Non-pigmented ciliary epithelial cell (primary cell): Measurements from ENCODE around the gene NUP98.

Experiments used
- DNase-seq: peaks from one replicate; pipeline ENCODE4 v3.0.0-alpha.2; 2010; ENCODE audit warnings: low read depth

NUP98 gene

GRCh38 chr11:3735827-3736226 lies 61.5 kb downstream of the NUP98 start:
- DNase-seq: no peak

- no peak for DNase-seq
Measured at GRCh38 chr11:3732671-3733436, 64.5 kb downstream of the NUP98 start.

GRCh38 chr11:3723014-3723708 lies 74.2 kb downstream of the NUP98 start:
- DNase-seq: peak; percentile 92

GRCh38 chr11:3722100-3722499 lies 75.3 kb downstream of the NUP98 start:
- DNase-seq: no peak

GRCh38 chr11:3720997-3721396 lies 76.4 kb downstream of the NUP98 start:
- no peak for DNase-seq

GRCh38 chr11:3712274-3712673 lies 85.1 kb downstream of the NUP98 start:
- no peak for DNase-seq

GRCh38 chr11:3710485-3711259 lies 86.7 kb downstream of the NUP98 start:
- DNase-seq: no peak

- DNase-seq: no peak
Measured at GRCh38 chr11:3709977-3710376, 87.4 kb downstream of the NUP98 start.

GRCh38 chr11:3707176-3707575 lies 90.2 kb downstream of the NUP98 start:
- no peak for DNase-seq

GRCh38 chr11:3703383-3703782 lies 94.0 kb downstream of the NUP98 start:
- no peak for DNase-seq

- DNase-seq: no peak
Measured at GRCh38 chr11:3700910-3701309, 96.4 kb downstream of the NUP98 start.

GRCh38 chr11:3700410-3700809 lies 96.9 kb downstream of the NUP98 start:
- DNase-seq: no peak

GRCh38 chr11:3686751-3687150 lies 110.6 kb downstream of the NUP98 start:
- no peak for DNase-seq

- DNase-seq: no peak
Measured at GRCh38 chr11:3685923-3686322, 111.4 kb downstream of the NUP98 start.

- no peak for DNase-seq
Measured at GRCh38 chr11:3684819-3685172, 112.6 kb downstream of the NUP98 start.

- no peak for DNase-seq
Measured at GRCh38 chr11:3684129-3684818, 113.1 kb downstream of the NUP98 start.

- no peak for DNase-seq
Measured at GRCh38 chr11:3683039-3683438, 114.3 kb downstream of the NUP98 start.

GRCh38 chr11:3679077-3679476 lies 118.3 kb downstream of the NUP98 start:
- no peak for DNase-seq

GRCh38 chr11:3675971-3676370 lies 121.4 kb downstream of the NUP98 start:
- no peak for DNase-seq

GRCh38 chr11:3674189-3674588 lies 123.2 kb downstream of the NUP98 start:
- DNase-seq: peak; percentile 75

- DNase-seq: no peak
Measured at GRCh38 chr11:3671334-3672254, 125.8 kb downstream of the NUP98 start, which contains the start of gene CHRNA10. CHRNA10 (minus strand) TSS chr11:3671384; CDS start chr11:3671312, 72 bp downstream.
